Activated T-helper 17 cell treated with anti-CD3 and anti-CD28 coated beads, Interleukin-2, amount 50 U/mL, for 72 hours (primary cell): ENCODE data around the gene ITGB4. TPM values are rescaled to one million over a fixed set of nuclear protein-coding genes. Genes with fewer than 3 reads are reported as not detected.

Source experiments
- ATAC-seq: fragments of 150-1000 bp; cut with Tn5 transposase; replicated peaks from 2 replicates; pipeline ENCODE4 v1.10.0; 2021; ENCODE audit warnings: mild to moderate bottlenecking, moderate library complexity
- H3K27ac Mint-ChIP-seq: one replicate; pipeline ENCODE4 v1.8.0; 2022; ENCODE audit warnings: mixed read lengths
- H3K27me3 Mint-ChIP-seq: one replicate; pipeline ENCODE4 v1.8.0; 2022; ENCODE audit warnings: mixed read lengths
- H3K36me3 Mint-ChIP-seq: one replicate; pipeline ENCODE4 v1.8.0; 2022; ENCODE audit warnings: low read depth, mild to moderate bottlenecking, mixed read lengths
- H3K4me1 Mint-ChIP-seq: one replicate; pipeline ENCODE4 v1.8.0; 2022; ENCODE audit warnings: mixed read lengths
- H3K4me3 Mint-ChIP-seq: one replicate; pipeline ENCODE4 v1.8.0; 2022; ENCODE audit warnings: mild to moderate bottlenecking, mixed read lengths
- H3K9me3 Mint-ChIP-seq: one replicate; pipeline ENCODE4 v1.8.0; 2022; ENCODE audit warnings: mixed read lengths
- total RNA-seq, 2 donors: library from RNA; stranded (reverse); gene quantifications; one replicate each; pipeline ENCODE4 v1.2.3, GENCODE V29; 2022

ITGB4 gene
- total RNA-seq, 2 donors from 2014 or later: 0.54 to 1.2 TPM

GRCh38 chr17:75783803-75784472 is 62.7 kb downstream of the ITGB4 start:
- H3K27ac Mint-ChIP-seq: peak overlapping the region; percentile 98
- H3K4me3 Mint-ChIP-seq: peak overlapping the region; percentile 88
- H3K4me1 Mint-ChIP-seq: peaks cover 24% of the 10 kb centered on the region
- H3K27me3 Mint-ChIP-seq: no peaks in the 10 kb centered on the region
- peaks cover 42% of the 10 kb centered on the region for H3K36me3 Mint-ChIP-seq
- no peaks in the 10 kb centered on the region for H3K9me3 Mint-ChIP-seq
- no peak for ATAC-seq

- no peaks in the 10 kb centered on the region for H3K27me3 Mint-ChIP-seq
- peaks cover 22% of the 10 kb centered on the region for H3K4me1 Mint-ChIP-seq
- peaks cover 36% of the 10 kb centered on the region for H3K36me3 Mint-ChIP-seq
- H3K27ac Mint-ChIP-seq: peak within 1 kb of the TSS; percentile 98
- peak; percentile 67 for ATAC-seq
- H3K4me3 Mint-ChIP-seq: peak within 1 kb of the TSS; percentile 88
- no peaks in the 10 kb centered on the region for H3K9me3 Mint-ChIP-seq
These were observed 63.3 kb downstream of the ITGB4 start, which contains the start of gene UNK for GRCh38 chr17:75784473-75785015. Gene UNK, plus strand, starts transcription at chr17:75784806. Its CDS starts 75 bp downstream, at chr17:75784881.

GRCh38 chr17:75785016-75785890 is 64.0 kb downstream of the ITGB4 start:
- no peaks in the 10 kb centered on the region for H3K9me3 Mint-ChIP-seq
- peak overlapping the region; percentile 98 for H3K27ac Mint-ChIP-seq
- H3K36me3 Mint-ChIP-seq: peaks cover 32% of the 10 kb centered on the region
- peak overlapping the region; percentile 88 for H3K4me3 Mint-ChIP-seq
- H3K27me3 Mint-ChIP-seq: no peaks in the 10 kb centered on the region
- peak; percentile 74 for ATAC-seq
- H3K4me1 Mint-ChIP-seq: peaks cover 17% of the 10 kb centered on the region

GRCh38 chr17:75791254-75791653 is 70.0 kb downstream of the ITGB4 start:
- H3K4me3 Mint-ChIP-seq: no peak overlapping the region
- peaks cover 16% of the 10 kb centered on the region for H3K4me1 Mint-ChIP-seq
- no peaks in the 10 kb centered on the region for H3K27me3 Mint-ChIP-seq
- H3K36me3 Mint-ChIP-seq: peaks cover 51% of the 10 kb centered on the region
- H3K9me3 Mint-ChIP-seq: no peaks in the 10 kb centered on the region
- H3K27ac Mint-ChIP-seq: no peak overlapping the region
- ATAC-seq: no peak

GRCh38 chr17:75793460-75793859 is 72.2 kb downstream of the ITGB4 start:
- Mint-ChIP-seq H3K36me3 (peaks cover 62% of the 10 kb centered on the region), H3K9me3 (no peaks in the 10 kb centered on the region), H3K4me3 (peak overlapping the region; percentile 29), H3K27ac (peak overlapping the region; percentile 74), H3K4me1 (peaks cover 12% of the 10 kb centered on the region), H3K27me3 (no peaks in the 10 kb centered on the region)
- peak; percentile 47 for ATAC-seq

GRCh38 chr17:75795820-75796607 is 74.8 kb downstream of the ITGB4 start:
- peaks cover 16% of the 10 kb centered on the region for H3K4me1 Mint-ChIP-seq
- H3K4me3 Mint-ChIP-seq: no peak overlapping the region
- H3K27ac Mint-ChIP-seq: peak overlapping the region; percentile 32
- peaks cover 75% of the 10 kb centered on the region for H3K36me3 Mint-ChIP-seq
- no peaks in the 10 kb centered on the region for H3K9me3 Mint-ChIP-seq
- ATAC-seq: no peak
- no peaks in the 10 kb centered on the region for H3K27me3 Mint-ChIP-seq

GRCh38 chr17:75799402-75799801 is 78.1 kb downstream of the ITGB4 start:
- H3K4me3 Mint-ChIP-seq: no peak overlapping the region
- H3K4me1 Mint-ChIP-seq: peaks cover 4% of the 10 kb centered on the region
- no peaks in the 10 kb centered on the region for H3K27me3 Mint-ChIP-seq
- H3K9me3 Mint-ChIP-seq: no peaks in the 10 kb centered on the region
- H3K36me3 Mint-ChIP-seq: peaks cover 48% of the 10 kb centered on the region
- H3K27ac Mint-ChIP-seq: peak overlapping the region; percentile 54
- ATAC-seq: no peak

- H3K4me1 Mint-ChIP-seq: peaks cover 4% of the 10 kb centered on the region
- H3K9me3 Mint-ChIP-seq: no peaks in the 10 kb centered on the region
- peaks cover 10% of the 10 kb centered on the region for H3K36me3 Mint-ChIP-seq
- ATAC-seq: no peak
- no peaks in the 10 kb centered on the region for H3K27me3 Mint-ChIP-seq
- no peak overlapping the region for H3K27ac Mint-ChIP-seq
- no peak overlapping the region for H3K4me3 Mint-ChIP-seq
These were observed 82.6 kb downstream of the ITGB4 start for GRCh38 chr17:75803883-75804282.

- Mint-ChIP-seq H3K4me3 (no peak overlapping the region), H3K27ac (no peak overlapping the region)
These were observed 85.7 kb downstream of the ITGB4 start for GRCh38 chr17:75806822-75807500.

More at GRCh38 chr17:75806822-75807500, 85.7 kb downstream of the ITGB4 start:
- no peaks in the 10 kb centered on the region for H3K9me3 Mint-ChIP-seq
- ATAC-seq: no peak
- H3K36me3 Mint-ChIP-seq: peaks cover 4% of the 10 kb centered on the region
- no peaks in the 10 kb centered on the region for H3K27me3 Mint-ChIP-seq
- no peaks in the 10 kb centered on the region for H3K4me1 Mint-ChIP-seq

Other genes with a start within 250 kb of the ITGB4 start
- gene CASKIN2, start 205.9 kb upstream of the ITGB4 start, total RNA-seq: 1 to 10 TPM; 2.9 to 5.4 TPM
- gene TSEN54, start 204.9 kb upstream of the ITGB4 start, total RNA-seq: 10 to 100 TPM; 25.3 to 46.4 TPM
- gene LLGL2, start 195.8 kb upstream of the ITGB4 start, total RNA-seq: 10 to 100 TPM; 16.7 to 24.1 TPM
- gene MYO15B, start 133.7 kb upstream of the ITGB4 start, total RNA-seq: 10 to 100 TPM; 10.2 to 44.5 TPM
- gene SMIM5, start 88.0 kb upstream of the ITGB4 start, total RNA-seq: under 1 TPM in 1 of 2 donors, not detected in 1; 0.21 TPM
- 10 to 100 TPM; 29.7 to 35.6 TPM for gene RECQL5, start 54.3 kb upstream of the ITGB4 start, total RNA-seq
- 10 to 100 TPM; 68.1 to 90.0 TPM for gene SAP30BP, start 54.1 kb upstream of the ITGB4 start, total RNA-seq
- 10 to 100 TPM; 43.4 to 51.4 TPM for gene GALK1, start 43.7 kb downstream of the ITGB4 start, total RNA-seq
- 10 to 100 TPM; 19.0 to 22.1 TPM for gene UNK, start 63.3 kb downstream of the ITGB4 start, total RNA-seq
- gene UNC13D, start 122.9 kb downstream of the ITGB4 start, total RNA-seq: 100 to 1,000 TPM; 153 to 160 TPM
- gene WBP2, start 133.9 kb downstream of the ITGB4 start, total RNA-seq: 100 to 1,000 TPM in 1 of 2 donors, 10 to 100 TPM in 1; 67.4 to 127 TPM
- gene TRIM47, start 157.1 kb downstream of the ITGB4 start, total RNA-seq: 10 to 100 TPM; 11.0 to 32.4 TPM
- 10 to 100 TPM; 20.3 to 33.9 TPM for gene TRIM65, start 175.5 kb downstream of the ITGB4 start, total RNA-seq
- gene MRPL38, start 183.4 kb downstream of the ITGB4 start, total RNA-seq: 100 to 1,000 TPM in 1 of 2 donors, 10 to 100 TPM in 1; 74.2 to 113 TPM
- 10 to 100 TPM in 1 of 2 donors, 1 to 10 TPM in 1; 9.2 to 10.6 TPM for gene FBF1, start 219.6 kb downstream of the ITGB4 start, total RNA-seq